ENCODE measurements around the gene UBR2.

GRCh38 chr6:42552380-42552779, 11.4 kb upstream of the UBR2 start:
- TF ChIP-seq REST (IDR thresholded peaks at IDR 0.05; ENCODE audit: insufficient read depth in 1 of 2, low read depth in 2 of 2, low read length in 2 of 2) (no peak), POLR2AphosphoS5 (IDR thresholded peaks at IDR 0.05; ENCODE audit: low read depth, low read length) (no peak), SIN3A (IDR thresholded peaks at IDR 0.05; ENCODE audit: borderline replicate concordance, insufficient read depth, low read length) (no peak), TAF1 (IDR thresholded peaks at IDR 0.05; ENCODE audit: borderline replicate concordance, insufficient read depth, low read length) (no peak), FOXP2 (optimal IDR thresholded peaks at IDR 0.05; ENCODE audit: borderline replicate concordance, extremely low read depth, extremely low read length, insufficient read depth) (no peak)
